ENCODE data around the gene PRND. TPM values are rescaled to one million over a fixed set of nuclear protein-coding genes. Genes with fewer than 3 reads are reported as not detected.

Gene PRND
- polyA plus RNA-seq, 2 of the 4 experiments (the other 2 are of a cell fraction) = not detected

GRCh38 chr20:4764805-4765204, 43.1 kb downstream of the PRND start:
- no peak overlapping the region for H3K27ac ChIP-seq
- no peak overlapping the region for H3K4me3 ChIP-seq
- ChIA-PET POLR2A (no interaction called here), CTCF (interaction anchor here (1.0 to 2.0 kb wide), 5 partner anchors 16 to 336 kb away, joined by 3 to 8 read pairs (median 4); no protein-coding TSS in a partner anchor)
- H3K4me1 ChIP-seq = peaks cover 15% of the 10 kb centered on the region
- no peak for DNase-seq (ENCODE audit: low read depth in 1 of 2, low spot score in 1 of 2)
- ATAC-seq = no peak
- no peak for FAIRE-seq
- H3K4me2 ChIP-seq = no peak overlapping the region
- no peaks in the 10 kb centered on the region for H3K9me3 ChIP-seq
- 84% methylated on average over 1 of the region's 1 CpG for WGBS (ENCODE audit: missing lambda C conversion rate)
- TF ChIP-seq RFX5 (IDR thresholded peaks at IDR 0.05) = no peak
- TF ChIP-seq TP53 (CRISPR knock-in tag; IDR thresholded peaks at IDR 0.05) = no peak
- TF ChIP-seq EP300 (IDR thresholded peaks at IDR 0.05) = no peak
- TF ChIP-seq REST (IDR thresholded peaks at IDR 0.05) = no peak
- no peak for TF ChIP-seq PHF8 (IDR thresholded peaks at IDR 0.05; ENCODE audit: borderline replicate concordance, low read depth)
- TF ChIP-seq JUN (IDR thresholded peaks at IDR 0.05) = no peak
- no peak for TF ChIP-seq SMC3 (IDR thresholded peaks at IDR 0.05)

- no peak for DNase-seq (ENCODE audit: low read depth in 1 of 2, low spot score in 1 of 2)
- ChIA-PET CTCF (interaction anchor here (1.0 to 2.0 kb wide), 4 partner anchors 26 to 336 kb away, joined by 3 to 8 read pairs (median 4); no protein-coding TSS in a partner anchor), POLR2A (no interaction called here)
- FAIRE-seq = no peak
- peaks cover 15% of the 10 kb centered on the region for H3K4me1 ChIP-seq
- ATAC-seq = no peak
- no peak overlapping the region for H3K4me2 ChIP-seq
- peaks cover under 1% of the 10 kb centered on the region; the same call in 1 of the 3 replicates for H3K9me3 ChIP-seq
- no peak overlapping the region for H3K4me3 ChIP-seq
- no peak for TF ChIP-seq NFE2L2 (conservative IDR thresholded peaks at IDR 0.05; ENCODE audit: low read length)
- no peak for TF ChIP-seq GATA3 (IDR thresholded peaks at IDR 0.05; ENCODE audit: borderline replicate concordance)
- WGBS (ENCODE audit: missing lambda C conversion rate) = 100% methylated on average over 3 of the region's 3 CpGs
- no peak overlapping the region for H3K27ac ChIP-seq
These were observed 44.0 kb downstream of the PRND start for GRCh38 chr20:4765681-4766080.

DNA sequence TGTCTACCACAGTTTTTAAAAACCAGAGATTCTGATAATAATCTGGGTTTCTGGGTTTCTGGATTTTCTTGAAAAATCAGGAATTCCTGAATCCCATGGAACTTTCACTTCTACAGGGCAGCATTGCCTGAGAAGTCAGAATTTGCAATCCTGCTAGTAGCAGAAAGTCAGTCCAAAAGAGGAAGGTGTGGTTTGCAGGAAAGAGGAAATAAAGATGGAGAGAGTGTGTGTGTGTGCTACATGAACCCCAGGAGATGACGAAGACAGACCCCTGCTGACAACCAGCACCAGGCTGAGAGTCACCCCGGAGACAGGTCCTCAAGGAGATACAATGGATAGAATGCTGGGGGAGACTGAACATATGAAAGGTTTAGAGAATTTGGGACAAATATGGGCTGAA, 44.9 kb downstream of the PRND start:
- ChIA-PET POLR2A (no interaction called here), CTCF (interaction anchor here (0.7 to 1.9 kb wide), 2 partner anchors 19 to 190 kb away, joined by 3 to 5 read pairs; no protein-coding TSS in a partner anchor)
- peaks cover 5% of the 10 kb centered on the region for H3K4me1 ChIP-seq
- no peak for TF ChIP-seq EHMT2 (IDR thresholded peaks at IDR 0.05; ENCODE audit: low read depth)
- no peak for TF ChIP-seq BHLHE40 (IDR thresholded peaks at IDR 0.05; ENCODE audit: low read depth, low read length)
- no peak for TF ChIP-seq SMC3 (IDR thresholded peaks at IDR 0.05)
- TF ChIP-seq EHF (CRISPR knock-in tag; IDR thresholded peaks at IDR 0.05) = no peak
- TF ChIP-seq ZFP36 (IDR thresholded peaks at IDR 0.05; ENCODE audit: borderline replicate concordance, partially characterized antibody) = no peak
- TF ChIP-seq PHF8 (IDR thresholded peaks at IDR 0.05; ENCODE audit: borderline replicate concordance, low read depth) = no peak
- TF ChIP-seq NPAS2 (CRISPR knock-in tag; IDR thresholded peaks at IDR 0.05; ENCODE audit: borderline replicate concordance) = no peak
- ATAC-seq (no peak), DNase-seq (ENCODE audit: low read depth in 1 of 2, low spot score in 1 of 2) (no peak), FAIRE-seq (no peak)
- H3K4me3 ChIP-seq = no peak overlapping the region
- no peak overlapping the region for H3K27ac ChIP-seq
- peaks cover 10% of the 10 kb centered on the region for H3K9me3 ChIP-seq
- no peak overlapping the region for H3K4me2 ChIP-seq
- 65% methylated on average over 2 of the region's 2 CpGs for WGBS (ENCODE audit: missing lambda C conversion rate)

- TF ChIP-seq, protein P1, sequence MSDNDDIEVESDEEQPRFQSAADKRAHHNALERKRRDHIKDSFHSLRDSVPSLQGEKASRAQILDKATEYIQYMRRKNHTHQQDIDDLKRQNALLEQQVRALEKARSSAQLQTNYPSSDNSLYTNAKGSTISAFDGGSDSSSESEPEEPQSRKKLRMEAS (IDR thresholded peaks at IDR 0.05) = no peak
- TF ChIP-seq RNF2 (IDR thresholded peaks at IDR 0.05; ENCODE audit: borderline replicate concordance, low read depth) (no peak), HOXB13 (CRISPR knock-in tag; IDR thresholded peaks at IDR 0.05; ENCODE audit: low read depth) (no peak), CHD4 (IDR thresholded peaks at IDR 0.05; ENCODE audit: borderline replicate concordance) (no peak), KDM1A (IDR thresholded peaks at IDR 0.05; ENCODE audit: low read depth) (no peak), NR3C1 (IDR thresholded peaks at IDR 0.05) (no peak), GATA3 (IDR thresholded peaks at IDR 0.05; ENCODE audit: borderline replicate concordance) (no peak), ZC3H11A (IDR thresholded peaks at IDR 0.05) (no peak), EHMT2 (IDR thresholded peaks at IDR 0.05; ENCODE audit: low read depth) (no peak), RFX5 (IDR thresholded peaks at IDR 0.05) (no peak), TP53 (CRISPR knock-in tag; IDR thresholded peaks at IDR 0.05) (no peak), EP300 (IDR thresholded peaks at IDR 0.05) (no peak), USF2 (IDR thresholded peaks at IDR 0.05) (no peak)
- TF ChIP-seq, protein P2, sequence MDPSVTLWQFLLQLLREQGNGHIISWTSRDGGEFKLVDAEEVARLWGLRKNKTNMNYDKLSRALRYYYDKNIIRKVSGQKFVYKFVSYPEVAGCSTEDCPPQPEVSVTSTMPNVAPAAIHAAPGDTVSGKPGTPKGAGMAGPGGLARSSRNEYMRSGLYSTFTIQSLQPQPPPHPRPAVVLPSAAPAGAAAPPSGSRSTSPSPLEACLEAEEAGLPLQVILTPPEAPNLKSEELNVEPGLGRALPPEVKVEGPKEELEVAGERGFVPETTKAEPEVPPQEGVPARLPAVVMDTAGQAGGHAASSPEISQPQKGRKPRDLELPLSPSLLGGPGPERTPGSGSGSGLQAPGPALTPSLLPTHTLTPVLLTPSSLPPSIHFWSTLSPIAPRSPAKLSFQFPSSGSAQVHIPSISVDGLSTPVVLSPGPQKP (IDR thresholded peaks at IDR 0.05; ENCODE audit: low read depth, low read length) = no peak
- Histone ChIP-seq H3K9me3 (peaks cover 15% of the 10 kb centered on the region), H3K27ac (no peak overlapping the region), H3K4me3 (no peak overlapping the region), H3K4me2 (no peak overlapping the region), H3K4me1 (peaks cover under 1% of the 10 kb centered on the region; the same call in 2 of the 3 replicates)
- FAIRE-seq = no peak
- no peak for DNase-seq (ENCODE audit: low read depth in 1 of 2, low spot score in 1 of 2)
- ATAC-seq = no peak
- POLR2A ChIA-PET = no interaction called here
- CTCF ChIA-PET = interaction anchor here (0.7 to 1.9 kb wide), 2 partner anchors 19 to 189 kb away, joined by 3 to 5 read pairs; no protein-coding TSS in a partner anchor
- WGBS (ENCODE audit: missing lambda C conversion rate) = 83% methylated on average over 3 of the region's 3 CpGs
These were observed 45.4 kb downstream of the PRND start for GRCh38 chr20:4767084-4767483.

Data from A549 (cell line).